ENCODE data around the gene CPEB2. TPM values are rescaled to one million over a fixed set of nuclear protein-coding genes. Genes with fewer than 3 reads are reported as not detected.

Gene CPEB2
- total RNA-seq, 2 experiments from 2014 or later = 14.7 to 15.0 TPM

GRCh38 chr4:15040916-15041463, 38.7 kb downstream of the CPEB2 start:
- Mint-ChIP-seq H3K4me3 (no peak overlapping the region), H3K27ac (no peak overlapping the region), H3K27me3 (no peaks in the 10 kb centered on the region), H3K4me1 (no peaks in the 10 kb centered on the region), H3K9me3 (no peaks in the 10 kb centered on the region), H3K36me3 (peaks cover 7% of the 10 kb centered on the region)
- no peak for DNase-seq
- POLR2A ChIA-PET = no interaction called here
- ATAC-seq (ENCODE audit: low read depth) = no peak

GRCh38 chr4:15042529-15043167, 40.4 kb downstream of the CPEB2 start:
- POLR2A ChIA-PET = no interaction called here
- Mint-ChIP-seq H3K9me3 (no peaks in the 10 kb centered on the region), H3K27ac (no peak overlapping the region), H3K27me3 (no peaks in the 10 kb centered on the region), H3K4me3 (no peak overlapping the region), H3K36me3 (peaks cover 12% of the 10 kb centered on the region), H3K4me1 (no peaks in the 10 kb centered on the region)
- DNase-seq (no peak), ATAC-seq (ENCODE audit: low read depth) (no peak)

- no peaks in the 10 kb centered on the region for H3K27me3 Mint-ChIP-seq
- peaks cover 12% of the 10 kb centered on the region for H3K36me3 Mint-ChIP-seq
- no peaks in the 10 kb centered on the region for H3K9me3 Mint-ChIP-seq
- POLR2A ChIA-PET = no interaction called here
- no peak overlapping the region for H3K27ac Mint-ChIP-seq
- ATAC-seq (ENCODE audit: low read depth) (no peak), DNase-seq (no peak)
- H3K4me3 Mint-ChIP-seq = no peak overlapping the region
- H3K4me1 Mint-ChIP-seq = no peaks in the 10 kb centered on the region
These were observed 40.9 kb downstream of the CPEB2 start for GRCh38 chr4:15043226-15043625.

GRCh38 chr4:15043922-15044321, 41.6 kb downstream of the CPEB2 start:
- H3K27me3 Mint-ChIP-seq = no peaks in the 10 kb centered on the region
- DNase-seq (no peak), ATAC-seq (ENCODE audit: low read depth) (no peak)
- no peaks in the 10 kb centered on the region for H3K9me3 Mint-ChIP-seq
- POLR2A ChIA-PET = no interaction called here
- no peak overlapping the region for H3K4me3 Mint-ChIP-seq
- H3K4me1 Mint-ChIP-seq = no peaks in the 10 kb centered on the region
- H3K27ac Mint-ChIP-seq = no peak overlapping the region
- H3K36me3 Mint-ChIP-seq = peaks cover 16% of the 10 kb centered on the region

- POLR2A ChIA-PET = interaction anchor here (0.8 kb wide), 1 partner anchor 51 kb away, joined by 3 read pairs; no protein-coding TSS in a partner anchor
- no peak overlapping the region for H3K27ac Mint-ChIP-seq
- H3K4me1 Mint-ChIP-seq = peaks cover 9% of the 10 kb centered on the region
- ATAC-seq (ENCODE audit: low read depth) (no peak), DNase-seq (no peak)
- peaks cover 27% of the 10 kb centered on the region for H3K36me3 Mint-ChIP-seq
- no peaks in the 10 kb centered on the region for H3K9me3 Mint-ChIP-seq
- H3K4me3 Mint-ChIP-seq = no peak overlapping the region
- H3K27me3 Mint-ChIP-seq = no peaks in the 10 kb centered on the region
These were observed 52.3 kb downstream of the CPEB2 start for GRCh38 chr4:15054541-15054940.

- Mint-ChIP-seq H3K36me3 (peaks cover 16% of the 10 kb centered on the region), H3K27me3 (no peaks in the 10 kb centered on the region), H3K9me3 (no peaks in the 10 kb centered on the region), H3K4me3 (no peak overlapping the region), H3K27ac (no peak overlapping the region), H3K4me1 (peaks cover 2% of the 10 kb centered on the region)
- ATAC-seq (ENCODE audit: low read depth) (no peak), DNase-seq (no peak)
- POLR2A ChIA-PET = no interaction called here
These were observed 57.9 kb downstream of the CPEB2 start for GRCh38 chr4:15060213-15060612.

GRCh38 chr4:15063341-15063740, 61.1 kb downstream of the CPEB2 start:
- Mint-ChIP-seq H3K9me3 (no peaks in the 10 kb centered on the region), H3K4me3 (no peak overlapping the region), H3K27ac (no peak overlapping the region), H3K4me1 (peaks cover 2% of the 10 kb centered on the region), H3K36me3 (peaks cover 11% of the 10 kb centered on the region), H3K27me3 (no peaks in the 10 kb centered on the region)
- ATAC-seq (ENCODE audit: low read depth) (no peak), DNase-seq (no peak)
- POLR2A ChIA-PET = no interaction called here

- POLR2A ChIA-PET = no interaction called here
- Mint-ChIP-seq H3K27me3 (no peaks in the 10 kb centered on the region), H3K4me1 (peaks cover 2% of the 10 kb centered on the region), H3K27ac (no peak overlapping the region), H3K4me3 (no peak overlapping the region), H3K36me3 (peaks cover 16% of the 10 kb centered on the region), H3K9me3 (no peaks in the 10 kb centered on the region)
- ATAC-seq (ENCODE audit: low read depth) (no peak), DNase-seq (no peak)
These were observed 63.2 kb downstream of the CPEB2 start for GRCh38 chr4:15065516-15065915.

GRCh38 chr4:15066140-15066539, 63.9 kb downstream of the CPEB2 start:
- DNase-seq (no peak), ATAC-seq (ENCODE audit: low read depth) (no peak)
- Mint-ChIP-seq H3K9me3 (no peaks in the 10 kb centered on the region), H3K27me3 (no peaks in the 10 kb centered on the region), H3K36me3 (peaks cover 21% of the 10 kb centered on the region), H3K4me1 (peaks cover 2% of the 10 kb centered on the region), H3K4me3 (no peak overlapping the region), H3K27ac (no peak overlapping the region)
- POLR2A ChIA-PET = no interaction called here

- H3K4me1 Mint-ChIP-seq = peaks cover 2% of the 10 kb centered on the region
- H3K27ac Mint-ChIP-seq = no peak overlapping the region
- no peak overlapping the region for H3K4me3 Mint-ChIP-seq
- no peaks in the 10 kb centered on the region for H3K9me3 Mint-ChIP-seq
- POLR2A ChIA-PET = interaction anchor here (0.6 kb wide), 1 partner anchor 902 kb away, joined by 3 read pairs; no protein-coding TSS in a partner anchor
- H3K36me3 Mint-ChIP-seq = peaks cover 21% of the 10 kb centered on the region
- no peaks in the 10 kb centered on the region for H3K27me3 Mint-ChIP-seq
- DNase-seq (no peak), ATAC-seq (ENCODE audit: low read depth) (no peak)
These were observed 66.0 kb downstream of the CPEB2 start for GRCh38 chr4:15068298-15068697.

GRCh38 chr4:15075875-15076274, 73.6 kb downstream of the CPEB2 start:
- H3K4me3 Mint-ChIP-seq = no peak overlapping the region

GRCh38 chr4:15077969-15078368, 75.7 kb downstream of the CPEB2 start:
- Mint-ChIP-seq H3K27me3 (peaks cover 8% of the 10 kb centered on the region), H3K4me1 (no peaks in the 10 kb centered on the region), H3K27ac (no peak overlapping the region), H3K4me3 (no peak overlapping the region), H3K9me3 (peaks cover 4% of the 10 kb centered on the region), H3K36me3 (no peaks in the 10 kb centered on the region)
- DNase-seq = no peak
- ATAC-seq (ENCODE audit: low read depth) = no peak
- POLR2A ChIA-PET = no interaction called here

More at GRCh38 chr4:15075875-15076274, 73.6 kb downstream of the CPEB2 start:
- Mint-ChIP-seq H3K27ac (no peak overlapping the region), H3K36me3 (peaks cover 3% of the 10 kb centered on the region), H3K4me1 (no peaks in the 10 kb centered on the region), H3K27me3 (peaks cover 8% of the 10 kb centered on the region), H3K9me3 (peaks cover 4% of the 10 kb centered on the region)
- ATAC-seq (ENCODE audit: low read depth) = no peak
- POLR2A ChIA-PET = no interaction called here
- DNase-seq = no peak

GRCh38 chr4:15078682-15079642, 76.7 kb downstream of the CPEB2 start:
- Mint-ChIP-seq H3K27ac (no peak overlapping the region), H3K4me1 (no peaks in the 10 kb centered on the region), H3K4me3 (no peak overlapping the region), H3K27me3 (peaks cover 8% of the 10 kb centered on the region), H3K36me3 (no peaks in the 10 kb centered on the region), H3K9me3 (peaks cover 2% of the 10 kb centered on the region)
- no peak for DNase-seq
- POLR2A ChIA-PET = no interaction called here
- ATAC-seq (ENCODE audit: low read depth) = no peak

GRCh38 chr4:15084780-15085179, 82.5 kb downstream of the CPEB2 start:
- POLR2A ChIA-PET = no interaction called here
- ATAC-seq (ENCODE audit: low read depth) (no peak), DNase-seq (no peak)
- Mint-ChIP-seq H3K27ac (no peak overlapping the region), H3K27me3 (peaks cover 7% of the 10 kb centered on the region), H3K4me1 (no peaks in the 10 kb centered on the region), H3K9me3 (no peaks in the 10 kb centered on the region), H3K36me3 (no peaks in the 10 kb centered on the region), H3K4me3 (no peak overlapping the region)

Data from activated naive CD8-positive, alpha-beta T cell treated with anti-CD3 and anti-CD28 coated beads, Interleukin-2, amount 10 ng/mL, durations not matched to agents 7 days and 5 days (primary cell).